HepG2 (cell line): Measurements from ENCODE around the gene DPM2.

ENCODE experiments used
- ARNT2 ChIP-seq: sonication (generic); formaldehyde crosslinking; IDR thresholded peaks from 2 replicates; pipeline ENCODE4 v1.8.0; 2022; ENCODE audit warnings: mild to moderate bottlenecking, low read depth, missing genetic modification reagents, moderate library complexity
- ASH2L ChIP-seq: fragments of 300-600, 200-600 bp; sonication (generic); IDR thresholded peaks from 2 replicates; pipeline ENCODE4 v1.7.0; 2017; ENCODE audit warnings: low read depth, mild to moderate bottlenecking, moderate library complexity, mixed read lengths, low read length; ENCODE audit not compliant: insufficient read length
- CTCF ChIP-seq: sonication (generic); formaldehyde crosslinking; IDR thresholded peaks from 2 replicates; pipeline ENCODE4 v1.5.0; 2020; ENCODE audit warnings: mild to moderate bottlenecking, missing genetic modification reagents, moderate library complexity
- DR1 ChIP-seq: sonication (generic); formaldehyde crosslinking; IDR thresholded peaks from 2 replicates; pipeline ENCODE4 v1.8.0; 2021; ENCODE audit warnings: mild to moderate bottlenecking, missing genetic modification reagents, inconsistent platforms
- HNRNPL ChIP-seq: fragments of 200-400 bp; formaldehyde crosslinking; IDR thresholded peaks from 2 replicates; pipeline ENCODE4 v1.6.1; 2017; ENCODE audit warnings: mild to moderate bottlenecking, low read depth, low read length
- MTA3 ChIP-seq: sonication (generic); formaldehyde crosslinking; IDR thresholded peaks from 2 replicates; pipeline ENCODE4 v1.4.0; 2020; ENCODE audit warnings: missing genetic modification reagents
- NPAS2 ChIP-seq: sonication (generic); formaldehyde crosslinking; IDR thresholded peaks from 2 replicates; pipeline ENCODE4 v1.8.0; 2022; ENCODE audit warnings: mild to moderate bottlenecking, missing genetic modification reagents, borderline replicate concordance
- POLR2A ChIP-seq, 2 experiments: IDR thresholded peaks; 2 replicates each; pipeline ENCODE4 v1.6.1; 2011; ENCODE audit warnings: low read depth in 2 of 2, low read length in 2 of 2, mild to moderate bottlenecking in 1 of 2, moderate library complexity in 1 of 2; ENCODE audit not compliant: insufficient read depth in 1 of 2
- RBAK ChIP-seq: sonication (generic); formaldehyde crosslinking; IDR thresholded peaks from 2 replicates; pipeline ENCODE4 v1.5.1; 2020; ENCODE audit warnings: mild to moderate bottlenecking, missing genetic modification reagents
- SUZ12 ChIP-seq: fragments of 150-350 bp; IDR thresholded peaks from 2 replicates; pipeline ENCODE4 v1.6.1; 2014; ENCODE audit warnings: low read depth, low read length
- YY1 ChIP-seq: IDR thresholded peaks from 2 replicates; pipeline ENCODE4 v1.6.1; 2011; ENCODE audit warnings: low read length, low read depth, moderate library complexity, mild to moderate bottlenecking; ENCODE audit not compliant: insufficient read depth, insufficient replicate concordance
- ZFX ChIP-seq: sonication (generic); formaldehyde crosslinking; IDR thresholded peaks from 2 replicates; pipeline ENCODE4 v1.4.0; 2020; ENCODE audit warnings: mild to moderate bottlenecking, low read depth, missing genetic modification reagents, moderate library complexity
- ZNF564 ChIP-seq: sonication (generic); formaldehyde crosslinking; IDR thresholded peaks from 2 replicates; pipeline ENCODE4 v1.8.1; 2023; ENCODE audit warnings: mild to moderate bottlenecking, missing genetic modification reagents
- ZNF747 ChIP-seq: sonication (generic); formaldehyde crosslinking; IDR thresholded peaks from 2 replicates; pipeline ENCODE4 v1.8.1; 2023; ENCODE audit warnings: missing genetic modification reagents, mild to moderate bottlenecking, borderline replicate concordance

GRCh38 chr9:127907867-127908659 lies 29.6 kb downstream of the DPM2 start:
- TF ChIP-seq CTCF (CRISPR knock-in tag), result no peak
- TF ChIP-seq ZNF747 (CRISPR knock-in tag), result no peak
- no peak for TF ChIP-seq ZNF564 (CRISPR knock-in tag)
- no peak for TF ChIP-seq ASH2L
- TF ChIP-seq DR1 (CRISPR knock-in tag), result no peak
- TF ChIP-seq MTA3 (CRISPR knock-in tag), result no peak
- TF ChIP-seq SUZ12, result no peak
- TF ChIP-seq HNRNPL, result no peak
- TF ChIP-seq ARNT2 (CRISPR knock-in tag), result no peak
- no peak for TF ChIP-seq YY1
- no peak for TF ChIP-seq NPAS2 (CRISPR knock-in tag)
- no peak for TF ChIP-seq POLR2A (IDR thresholded peaks at IDR 0.05; ENCODE audit: insufficient read depth in 1 of 2, low read depth in 2 of 2, low read length in 2 of 2)
- no peak for TF ChIP-seq RBAK (CRISPR knock-in tag)
- TF ChIP-seq ZFX (CRISPR knock-in tag), result no peak
